ENCODE data around the gene RHOBTB1.
"Not testable (repeated sequence)": the region's sequence is repeated elsewhere in the genome, so short reads cannot be mapped to it uniquely, and the experiment has no call there.

The RHOBTB1 gene

GRCh38 chr10:60863796-60864195, 80.2 kb downstream of the RHOBTB1 start:
- no peak for DNase-seq (ENCODE audit: low read depth)

DNA sequence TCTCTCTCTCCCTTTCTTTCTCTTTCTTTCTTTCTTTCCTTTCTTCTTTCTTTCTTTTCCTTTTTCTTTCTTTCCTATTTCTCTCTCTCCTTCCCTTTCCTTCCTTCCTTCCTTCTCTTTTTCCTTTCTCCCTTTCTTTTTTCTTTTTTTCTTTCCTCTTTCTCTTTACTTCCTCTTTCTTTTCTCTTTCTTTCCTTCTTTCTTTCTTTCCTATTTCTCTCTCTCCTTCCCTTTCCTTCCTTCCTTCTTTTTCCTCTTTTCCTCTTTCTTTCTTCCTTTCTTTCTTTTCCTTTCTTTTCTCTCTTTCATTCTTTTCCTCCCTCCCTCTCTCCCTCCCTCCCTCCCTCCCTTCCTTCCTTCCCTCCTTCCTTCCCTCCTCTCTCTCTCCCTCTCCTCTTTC, 81.5 kb downstream of the RHOBTB1 start:
- no peak for DNase-seq (ENCODE audit: low read depth)

- DNase-seq (ENCODE audit: low read depth), result no peak
Observed at GRCh38 chr10:60856405-60856804, 87.6 kb downstream of the RHOBTB1 start.

DNA sequence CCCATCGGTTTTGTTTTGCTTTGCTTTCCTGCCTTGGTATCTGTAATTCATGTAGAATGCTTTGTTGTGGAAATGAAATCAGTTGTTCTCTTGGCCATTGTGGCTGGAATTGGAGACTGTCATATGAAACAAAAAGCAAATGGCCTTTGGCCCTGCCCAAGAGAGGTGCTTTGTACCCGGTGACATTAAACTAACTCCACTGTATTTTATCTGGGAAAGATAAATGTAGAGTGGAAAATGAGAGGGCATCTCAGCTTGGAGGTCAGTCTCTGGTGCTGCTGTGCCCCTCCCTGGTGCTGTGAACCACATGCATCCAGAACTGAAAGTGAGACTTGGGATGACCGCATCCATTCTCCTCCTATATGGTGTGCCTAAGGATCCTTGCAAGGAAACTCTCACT, 90.3 kb downstream of the RHOBTB1 start:
- no peak for DNase-seq (ENCODE audit: low read depth)

- no peak for DNase-seq (ENCODE audit: low read depth)
Observed at GRCh38 chr10:60853107-60853506, 90.9 kb downstream of the RHOBTB1 start.

GRCh38 chr10:60849740-60850139, 94.2 kb downstream of the RHOBTB1 start:
- no peak for DNase-seq (ENCODE audit: low read depth)

DNA sequence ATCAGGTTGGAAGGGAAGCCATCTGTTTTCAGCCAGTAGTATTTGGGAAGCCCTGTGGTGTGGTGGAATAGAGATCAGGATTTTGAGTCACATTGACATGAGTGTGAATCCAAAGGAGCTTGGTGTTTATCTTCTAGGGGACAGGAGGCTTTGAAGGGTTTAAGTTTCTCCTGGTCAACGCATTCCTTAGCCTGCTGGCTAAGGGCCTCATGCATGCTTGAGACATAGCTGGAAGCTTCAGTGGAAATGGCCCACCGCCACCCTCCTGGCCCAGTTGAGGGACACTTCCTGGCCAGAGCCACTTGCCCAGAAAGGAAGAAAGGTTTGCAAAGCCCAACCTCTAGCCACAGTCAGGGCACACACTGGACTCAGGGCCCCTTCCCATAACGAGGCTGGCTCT, 94.8 kb downstream of the RHOBTB1 start:
- DNase-seq (ENCODE audit: low read depth), result no peak

- DNase-seq (ENCODE audit: low read depth), result no peak
Observed at GRCh38 chr10:60848680-60849079, 95.3 kb downstream of the RHOBTB1 start.

DNA sequence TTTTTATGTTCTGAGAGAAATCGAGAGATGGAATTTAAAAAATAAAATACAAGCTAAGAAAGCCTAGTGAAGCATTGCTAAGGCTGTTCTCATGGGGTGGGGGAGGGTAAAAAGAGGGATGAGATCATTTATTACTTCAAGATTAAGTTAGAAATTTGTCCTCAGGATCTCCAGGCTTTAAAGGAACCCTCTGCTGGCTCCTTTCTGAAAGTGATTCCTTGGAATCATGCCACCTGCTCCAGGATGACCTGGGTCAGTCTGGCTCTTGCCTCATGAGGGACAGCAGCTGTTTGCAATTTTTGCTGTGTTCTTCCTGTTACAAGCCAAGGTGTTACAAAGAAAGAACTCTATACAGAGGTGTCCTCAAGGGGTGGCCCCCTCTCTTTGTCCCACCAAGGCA, 95.9 kb downstream of the RHOBTB1 start:
- no peak for DNase-seq (ENCODE audit: low read depth)

- no peak for DNase-seq (ENCODE audit: low read depth)
Observed at GRCh38 chr10:60846173-60846572, 97.8 kb downstream of the RHOBTB1 start.

- DNase-seq (ENCODE audit: low read depth), result no peak
Observed at GRCh38 chr10:60845038-60845437, 98.9 kb downstream of the RHOBTB1 start.

DNA sequence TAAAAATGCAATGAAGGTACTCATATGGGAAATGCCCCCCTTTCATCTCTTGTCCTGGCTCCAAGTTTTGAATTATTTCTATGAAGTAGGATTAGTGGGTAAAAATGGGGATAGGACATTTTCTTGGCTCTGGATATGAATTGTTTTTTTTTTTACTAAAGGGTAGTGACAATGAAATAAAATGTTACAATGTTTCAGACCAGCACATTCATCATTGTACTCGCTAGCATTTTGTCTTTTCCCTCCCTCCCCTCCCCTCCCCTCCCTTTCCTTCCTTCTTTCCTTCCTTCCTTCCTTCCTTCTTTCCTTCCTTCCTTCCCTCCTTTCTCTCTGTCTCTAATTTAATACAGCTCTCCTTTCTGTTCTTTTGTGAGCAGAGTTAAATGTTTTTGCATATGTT, 101.3 kb downstream of the RHOBTB1 start:
- DNase-seq (ENCODE audit: low read depth), result no peak

DNA sequence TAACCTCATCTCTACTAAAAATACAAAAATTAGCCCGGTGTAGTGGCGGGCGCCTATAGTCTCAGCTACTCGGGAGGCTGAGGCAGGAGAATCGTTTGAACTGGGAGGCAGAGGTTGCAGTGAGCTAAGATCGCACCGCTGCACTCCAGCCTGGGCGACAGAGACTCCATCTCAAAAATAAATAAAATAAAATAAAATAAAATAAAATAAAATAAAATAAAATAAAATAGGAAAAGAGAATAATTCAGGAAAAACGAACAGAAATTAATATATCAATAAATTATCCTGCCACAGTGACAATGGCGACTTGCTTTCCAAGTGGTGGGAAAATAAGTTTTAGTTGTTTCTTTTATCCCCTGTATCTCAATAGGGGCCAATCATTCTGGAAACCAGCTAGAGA, 102.8 kb downstream of the RHOBTB1 start:
- DNase-seq (ENCODE audit: low read depth), result not testable (repeated sequence)

- no peak for DNase-seq (ENCODE audit: low read depth)
Observed at GRCh38 chr10:60835049-60835448, 108.9 kb downstream of the RHOBTB1 start.

GRCh38 chr10:60834401-60834800, 109.6 kb downstream of the RHOBTB1 start:
- DNase-seq (ENCODE audit: low read depth), result no peak

- DNase-seq (ENCODE audit: low read depth), result not testable (repeated sequence)
Observed at GRCh38 chr10:60832136-60832535, 111.8 kb downstream of the RHOBTB1 start.

- no peak for DNase-seq (ENCODE audit: low read depth)
Observed at GRCh38 chr10:60828489-60828852, 115.5 kb downstream of the RHOBTB1 start.

- no peak for DNase-seq (ENCODE audit: low read depth)
Observed at GRCh38 chr10:60827791-60828488, 116.0 kb downstream of the RHOBTB1 start.

DNA sequence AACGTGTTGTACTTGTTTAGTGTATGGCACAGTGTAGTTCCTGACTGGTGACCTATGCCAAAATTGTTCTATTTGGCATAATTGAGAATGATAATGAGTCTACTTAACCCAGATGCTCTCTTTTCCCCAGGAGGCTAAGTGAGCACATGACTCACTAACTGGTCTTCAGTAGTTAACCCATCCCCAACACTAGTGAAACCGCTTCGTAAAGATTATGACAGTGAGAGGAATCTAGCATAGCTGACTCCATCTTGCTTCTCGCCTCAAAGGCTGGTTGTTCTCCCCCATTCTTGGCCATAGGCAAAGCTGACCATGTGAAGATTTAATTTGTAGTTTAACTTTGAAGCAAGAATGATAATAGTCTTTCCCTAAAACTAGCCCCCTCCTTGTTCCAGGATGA, 118.5 kb downstream of the RHOBTB1 start:
- no peak for DNase-seq (ENCODE audit: low read depth)

- DNase-seq (ENCODE audit: low read depth), result no peak
Observed at GRCh38 chr10:60823324-60823723, 120.7 kb downstream of the RHOBTB1 start.

DNA sequence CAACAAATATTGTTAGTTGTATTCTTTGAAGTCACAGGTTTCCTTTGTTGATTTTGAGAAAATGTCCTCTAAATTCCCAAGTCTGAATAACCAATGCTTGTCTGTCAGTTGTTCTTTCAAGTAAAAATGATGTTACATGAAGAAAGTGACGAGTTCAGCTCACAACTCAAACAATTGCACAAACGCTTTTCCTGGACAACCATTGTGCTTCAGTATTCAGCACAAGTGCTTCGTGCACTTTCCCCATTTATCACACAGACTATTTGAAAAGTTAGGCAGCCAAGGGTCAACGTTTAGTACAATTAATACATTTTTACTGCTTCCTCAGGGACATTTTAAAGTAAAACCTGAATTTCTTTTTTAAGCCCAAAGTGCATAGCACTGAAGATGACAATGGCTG, 121.2 kb downstream of the RHOBTB1 start:
- DNase-seq (ENCODE audit: low read depth), result no peak

- DNase-seq (ENCODE audit: low read depth), result no peak
Observed at GRCh38 chr10:60821656-60822055, 122.3 kb downstream of the RHOBTB1 start.

- DNase-seq (ENCODE audit: low read depth), result no peak
Observed at GRCh38 chr10:60820093-60820754, 123.8 kb downstream of the RHOBTB1 start.

All from stimulated activated CD8-positive, alpha-beta memory T cell treated with anti-CD3 and anti-CD28 coated beads, Interleukin-7, amount 100 ng/mL, for 24 hours (primary cell).